AG04450 (cell line): ENCODE results near the gene EBF3. TPM values are rescaled to one million over a fixed set of nuclear protein-coding genes. Genes with fewer than 3 reads are reported as not detected.

Source experiments
- CTCF ChIA-PET: fragments of 300-600, 350-600 bp; formaldehyde crosslinking; extraction: SDS; loops from one replicate; lab custom pipeline; 2022; ENCODE audit warnings: antibody characterized with exemption, inconsistent platforms; lab: Charles Lee
- POLR2A ChIA-PET: fragments of 350-600 bp; formaldehyde crosslinking; extraction: SDS; loops from one replicate; lab custom pipeline; 2021; ENCODE audit warnings: antibody characterized with exemption, inconsistent platforms; lab: Yijun Ruan, JAX
- DNase-seq: peaks from one replicate; pipeline ENCODE4 v3.0.0-alpha.2; 2011; ENCODE audit warnings: low read depth, low spot score
- H3K27ac ChIP-seq: one replicate; pipeline ENCODE4 v1.5.1; 2012; ENCODE audit warnings: low read depth, low read length, control low read depth
- H3K27me3 ChIP-seq: one replicate; pipeline ENCODE4 v1.6.0; 2012; ENCODE audit warnings: low read length; ENCODE audit not compliant: control insufficient read depth, insufficient read depth
- H3K4me3 ChIP-seq: 2 replicates; pipeline ENCODE4 v1.5.1; 2011; ENCODE audit warnings: mild to moderate bottlenecking, low read depth, low read length, control low read depth
- H3K9me3 ChIP-seq: 2 replicates; pipeline ENCODE4 v1.5.1; 2012; ENCODE audit warnings: low read length; ENCODE audit not compliant: control insufficient read depth, insufficient read depth
- CTCF ChIP-seq: IDR thresholded peaks from 2 replicates; pipeline ENCODE4 v1.5.1; 2011; ENCODE audit warnings: low read depth, low read length, control low read depth, inconsistent platforms
- polyA plus RNA-seq: library from polyadenylated mRNA; depleted of rRNA; stranded (reverse); fragments of >200 nt; gene quantifications from 2 replicates; pipeline ENCODE4 v1.2.3, GENCODE V29; 2011

EBF3 gene
- polyA plus RNA-seq, 1 experiment, result 0.01 TPM

- no peak for TF ChIP-seq CTCF
- Histone ChIP-seq H3K27ac (no peak overlapping the region), H3K9me3 (no peaks in the 10 kb centered on the region), H3K4me3 (no peak overlapping the region), H3K27me3 (no peaks in the 10 kb centered on the region)
- CTCF ChIA-PET, result no interaction called here
- DNase-seq, result no peak
- POLR2A ChIA-PET, result no interaction called here
Observed at GRCh38 chr10:129946859-129947258, 17.2 kb downstream of the EBF3 start.

- POLR2A ChIA-PET, result no interaction called here
- TF ChIP-seq CTCF, result no peak
- Histone ChIP-seq H3K9me3 (no peaks in the 10 kb centered on the region; the same call in 1 of the 2 replicates), H3K4me3 (no peak overlapping the region), H3K27me3 (no peaks in the 10 kb centered on the region), H3K27ac (no peak overlapping the region)
- CTCF ChIA-PET, result no interaction called here
- DNase-seq, result no peak
Observed at GRCh38 chr10:129945941-129946760, 17.9 kb downstream of the EBF3 start.

- Histone ChIP-seq H3K4me3 (no peak overlapping the region), H3K27me3 (no peaks in the 10 kb centered on the region), H3K27ac (no peak overlapping the region), H3K9me3 (no peaks in the 10 kb centered on the region; the same call in 1 of the 2 replicates)
- ChIA-PET CTCF (no interaction called here), POLR2A (no interaction called here)
- DNase-seq, result no peak
- no peak for TF ChIP-seq CTCF
Observed at GRCh38 chr10:129945526-129945925, 18.5 kb downstream of the EBF3 start.

- ChIA-PET CTCF (interaction anchor here (0.6 kb wide), 1 partner anchor 26 kb away, joined by 3 read pairs; no protein-coding TSS in a partner anchor), POLR2A (no interaction called here)
- Histone ChIP-seq H3K9me3 (no peaks in the 10 kb centered on the region; the same call in 1 of the 2 replicates), H3K27me3 (no peaks in the 10 kb centered on the region), H3K4me3 (no peak overlapping the region), H3K27ac (no peak overlapping the region)
- no peak for DNase-seq
- no peak for TF ChIP-seq CTCF
Observed at GRCh38 chr10:129945064-129945463, 19.0 kb downstream of the EBF3 start.

GRCh38 chr10:129944456-129944855 is 19.6 kb downstream of the EBF3 start:
- DNase-seq, result no peak
- no peaks in the 10 kb centered on the region; the same call in 1 of the 2 replicates for H3K9me3 ChIP-seq
- TF ChIP-seq CTCF, result no peak
- POLR2A ChIA-PET, result no interaction called here
- H3K27ac ChIP-seq, result no peak overlapping the region
- CTCF ChIA-PET, result interaction anchor here (0.6 kb wide), 2 partner anchors 27 to 242 kb away, joined by 3 to 13 read pairs; no protein-coding TSS in a partner anchor
- no peak overlapping the region for H3K4me3 ChIP-seq
- H3K27me3 ChIP-seq, result no peaks in the 10 kb centered on the region
